CD4-positive, alpha-beta T cell treated with Interleukin-10 for 1 hour (primary cell): ENCODE data around the gene SP100.
"Not testable (repeated sequence)": the region's sequence is repeated elsewhere in the genome, so short reads cannot be mapped to it uniquely, and the experiment has no call there.

ENCODE experiments used
- DNase-seq: peaks from one replicate; pipeline ENCODE4 v3.0.0-alpha.2; 2020

Gene SP100

GRCh38 chr2:230416061-230416721, at the start of gene SP100:
SP100 (plus strand) TSS chr2:230416201; CDS start chr2:230416297, 96 bp downstream.
- DNase-seq, result peak; percentile 85

DNA sequence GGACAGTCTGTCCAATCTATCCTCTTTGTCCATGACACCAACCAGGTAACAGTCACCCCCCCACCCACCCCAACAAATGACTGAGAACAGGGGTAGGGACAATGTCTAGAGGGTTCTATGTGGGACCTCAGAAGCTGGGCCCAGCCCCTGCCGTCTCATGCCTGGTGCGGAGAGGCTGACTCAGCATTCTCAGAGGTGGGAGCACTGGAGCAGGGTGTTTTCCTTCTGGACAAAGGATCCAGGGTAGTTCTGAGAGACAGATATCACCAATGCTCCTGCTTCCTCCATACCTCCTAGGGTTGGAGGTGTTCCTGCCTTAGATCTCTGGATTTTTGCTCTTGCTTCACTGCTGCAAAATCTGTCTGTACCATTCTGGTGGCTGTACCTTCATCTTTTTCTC, 33.9 kb upstream of the SP100 start:
- no peak for DNase-seq

GRCh38 chr2:230383453-230383852, 32.5 kb upstream of the SP100 start:
- DNase-seq, result no peak

GRCh38 chr2:230384986-230385385, 31.0 kb upstream of the SP100 start:
- DNase-seq, result no peak

DNA sequence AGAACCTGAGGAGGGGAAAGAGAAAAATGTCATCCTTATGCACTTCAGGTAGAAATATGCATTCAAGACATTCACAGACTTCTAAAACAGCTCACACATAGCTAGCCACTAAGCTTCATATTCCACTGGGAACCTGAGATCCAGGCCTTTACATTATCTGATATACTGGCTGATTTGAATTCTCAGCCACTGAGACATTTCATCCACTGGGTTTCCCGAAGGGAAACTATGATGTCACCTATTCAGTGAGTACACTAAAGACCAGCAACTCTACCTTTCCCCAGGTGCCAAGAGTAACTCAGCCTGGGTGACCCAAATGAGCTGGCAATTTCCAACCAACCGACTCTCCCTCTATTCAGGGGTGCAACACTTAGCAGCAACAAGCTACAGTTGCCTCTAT, 21.7 kb upstream of the SP100 start:
- DNase-seq, result no peak

DNA sequence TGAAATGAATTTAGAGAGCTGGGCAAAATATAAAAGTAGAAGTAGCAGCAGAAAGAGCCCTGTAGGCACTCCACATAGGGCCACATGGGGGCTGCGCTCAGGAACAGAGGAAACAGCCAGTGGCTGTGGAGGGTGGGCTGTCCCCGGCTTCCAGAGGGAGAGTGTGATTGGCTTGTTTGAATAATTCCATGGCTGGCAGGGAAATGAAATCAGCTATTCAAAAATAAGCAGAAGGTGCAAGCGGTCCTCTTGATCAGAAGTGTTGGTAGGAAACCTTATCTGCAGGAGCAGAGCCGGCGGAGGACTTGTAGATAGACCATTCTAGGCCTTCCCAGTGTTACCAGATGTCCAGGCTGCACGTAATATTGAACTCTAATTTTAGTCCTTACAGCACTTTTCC, 17.3 kb upstream of the SP100 start:
- not testable (repeated sequence) for DNase-seq

DNA sequence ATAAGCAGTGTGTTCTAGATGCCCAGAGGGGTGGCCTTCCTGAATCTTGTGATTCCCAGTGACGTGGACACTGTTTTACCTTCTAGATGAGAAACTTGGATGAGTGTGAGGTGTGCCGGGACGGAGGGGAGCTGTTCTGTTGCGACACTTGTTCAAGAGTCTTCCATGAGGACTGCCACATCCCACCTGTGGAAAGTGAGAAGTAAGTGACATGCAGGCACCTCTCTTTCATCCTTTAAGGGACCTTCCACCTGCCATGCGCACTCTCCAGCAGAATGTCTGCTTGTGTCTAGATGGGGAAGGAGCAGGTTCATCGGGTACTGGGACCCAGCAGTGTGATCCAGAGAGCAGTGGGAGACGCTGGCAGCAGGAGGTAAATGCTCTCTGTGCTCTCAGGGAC, 16.0 kb upstream of the SP100 start:
- no peak for DNase-seq

GRCh38 chr2:230400454-230400853, 15.5 kb upstream of the SP100 start:
- no peak for DNase-seq

DNA sequence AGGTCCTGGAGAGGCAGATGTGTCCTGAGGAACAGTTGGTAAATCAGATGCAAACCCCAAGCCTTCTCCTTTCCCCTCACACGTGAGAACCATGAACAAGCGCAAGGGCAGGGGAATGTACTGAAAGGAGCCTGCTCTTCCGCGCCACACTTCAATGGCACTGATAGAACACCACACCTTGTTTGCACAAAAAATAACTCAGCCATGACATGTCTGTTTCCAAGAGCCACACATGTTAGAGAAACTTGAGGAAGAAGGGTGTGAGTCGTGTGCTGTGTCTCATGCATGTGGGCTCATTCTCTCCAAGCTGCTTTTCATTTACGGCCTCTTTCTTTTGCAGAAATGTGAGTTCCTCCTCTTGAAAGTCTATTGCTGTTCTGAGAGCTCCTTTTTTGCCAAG, 15.0 kb upstream of the SP100 start:
- not testable (repeated sequence) for DNase-seq

DNA sequence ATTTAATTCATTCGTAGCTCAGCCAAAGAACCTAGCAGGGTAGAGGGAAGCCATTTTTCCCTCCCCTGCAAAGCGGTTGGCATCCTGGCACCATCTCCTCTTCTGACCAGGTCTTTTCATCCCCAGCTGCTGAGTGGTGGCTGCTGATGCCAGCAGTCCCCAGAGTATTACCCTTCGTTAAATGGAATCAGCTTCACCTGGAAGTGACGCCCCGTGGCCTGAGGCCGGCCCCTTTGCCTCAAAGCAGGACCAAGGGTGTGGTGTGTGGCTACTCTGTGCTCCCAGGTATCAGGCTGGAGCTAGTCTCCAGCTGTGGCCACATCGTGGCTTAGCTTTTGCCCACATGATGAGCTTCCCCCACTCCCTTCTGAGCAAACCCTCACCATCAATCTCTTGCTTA, 12.3 kb upstream of the SP100 start:
- DNase-seq, result no peak

GRCh38 chr2:230405824-230406223, 10.2 kb upstream of the SP100 start:
- no peak for DNase-seq

DNA sequence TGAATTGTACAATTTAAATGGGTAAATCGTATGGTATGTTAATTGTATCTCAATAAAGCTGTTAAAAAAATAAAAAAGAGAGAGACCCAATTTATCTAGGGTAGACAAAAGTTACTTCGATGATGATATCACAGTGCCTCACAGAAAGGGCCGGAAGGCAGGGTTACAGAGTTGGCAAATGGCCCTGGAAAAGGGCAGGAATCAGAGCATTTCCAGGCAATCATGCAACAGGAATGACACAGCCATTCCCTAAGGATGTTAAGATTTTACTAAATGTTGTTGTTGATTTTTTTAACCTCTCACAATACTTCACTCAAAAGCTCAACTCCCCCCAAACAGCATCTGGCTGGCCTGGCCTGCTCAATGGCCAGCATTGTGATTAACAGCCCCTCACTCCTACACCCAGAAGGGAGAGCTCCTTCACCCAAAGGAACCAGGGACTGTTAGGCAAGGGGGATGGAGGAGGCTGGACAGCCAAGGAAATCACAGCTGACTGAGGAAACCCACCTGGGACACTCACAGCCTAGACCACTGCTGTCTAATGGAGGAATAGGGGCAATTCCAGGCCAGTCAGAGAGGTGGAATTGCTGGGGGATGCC, 7.7 kb upstream of the SP100 start:
- no peak for DNase-seq

DNA sequence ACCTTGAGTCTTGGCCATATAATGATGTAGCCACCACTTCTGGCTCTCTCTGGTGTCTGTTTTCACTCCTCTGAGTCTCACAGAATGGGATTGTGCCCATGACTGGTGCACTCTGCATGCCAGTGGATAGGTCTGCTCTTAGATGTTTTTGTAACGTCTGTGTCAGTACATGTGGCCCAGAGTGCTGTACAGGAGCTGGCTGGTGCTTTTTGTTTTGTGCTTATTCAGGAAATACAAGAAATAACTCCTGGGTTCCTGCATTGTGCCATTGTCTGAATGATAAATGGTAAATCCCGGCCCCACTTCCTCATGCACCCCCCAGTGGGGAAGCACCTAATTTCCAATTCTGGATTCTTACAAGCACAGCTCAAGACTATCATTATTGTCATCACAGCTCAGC, 6.7 kb upstream of the SP100 start:
- not testable (repeated sequence) for DNase-seq

GRCh38 chr2:230410263-230410662, 5.7 kb upstream of the SP100 start:
- no peak for DNase-seq

DNA sequence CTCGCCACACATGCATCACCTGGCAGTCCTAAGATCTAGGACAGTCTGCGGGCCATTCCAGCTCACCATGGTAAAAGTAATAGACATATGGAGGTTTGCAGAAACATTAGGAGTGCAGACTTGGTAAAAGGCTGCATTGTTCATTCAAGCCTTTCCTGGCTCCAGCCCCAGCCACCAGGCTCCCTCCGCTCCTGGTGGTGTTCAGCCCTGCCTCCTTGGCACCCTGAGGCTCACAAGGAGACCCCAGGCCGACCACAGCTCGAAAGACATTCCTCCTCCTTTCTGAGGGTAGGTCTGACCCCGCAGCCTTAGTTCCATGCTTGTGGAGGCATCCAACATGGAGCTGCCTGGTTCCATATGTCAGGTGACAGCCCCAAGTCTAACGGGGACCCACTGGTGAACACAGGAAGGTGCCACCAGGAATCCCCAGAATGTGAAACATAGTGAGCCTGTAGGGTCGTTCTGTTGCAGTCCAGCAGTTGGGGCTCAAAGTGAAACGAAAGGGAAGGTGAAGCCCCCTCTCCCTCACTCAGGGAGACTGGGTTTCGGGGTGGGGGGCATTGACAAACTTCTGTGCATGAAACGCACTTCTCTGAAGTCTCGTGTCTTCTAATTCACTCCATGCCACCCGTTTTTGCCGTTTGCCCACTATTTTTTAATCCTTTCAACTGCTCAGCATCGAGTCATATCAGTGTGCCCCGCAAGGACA, 5.0 kb upstream of the SP100 start:
- DNase-seq, result no peak

GRCh38 chr2:230411570-230412370, 4.2 kb upstream of the SP100 start:
- peak; percentile 72 for DNase-seq

DNA sequence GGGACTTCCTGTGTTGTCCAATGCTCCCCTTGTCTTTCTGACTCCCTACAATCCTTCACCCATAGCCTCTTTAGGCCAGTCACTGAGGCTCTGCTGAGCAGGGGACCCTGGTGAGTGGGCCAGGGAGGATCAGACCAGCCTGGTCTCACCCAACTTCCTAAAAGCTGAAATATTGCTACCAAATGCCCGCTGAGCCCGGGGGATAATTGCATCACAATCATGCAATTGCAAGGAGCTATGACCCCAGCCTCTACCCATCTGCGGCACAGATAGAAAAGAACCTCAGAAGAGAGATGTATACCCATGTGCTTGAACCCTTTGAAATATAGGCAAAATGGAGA, 3.7 kb upstream of the SP100 start:
- no peak for DNase-seq

- no peak for DNase-seq
Observed at GRCh38 chr2:230412846-230413245, 3.2 kb upstream of the SP100 start.

GRCh38 chr2:230413479-230413878, 2.5 kb upstream of the SP100 start:
- no peak for DNase-seq

GRCh38 chr2:230414302-230414701, 1.7 kb upstream of the SP100 start:
- no peak for DNase-seq

- no peak for DNase-seq
Observed at GRCh38 chr2:230417436-230417835, 1.4 kb downstream of the SP100 start.

DNA sequence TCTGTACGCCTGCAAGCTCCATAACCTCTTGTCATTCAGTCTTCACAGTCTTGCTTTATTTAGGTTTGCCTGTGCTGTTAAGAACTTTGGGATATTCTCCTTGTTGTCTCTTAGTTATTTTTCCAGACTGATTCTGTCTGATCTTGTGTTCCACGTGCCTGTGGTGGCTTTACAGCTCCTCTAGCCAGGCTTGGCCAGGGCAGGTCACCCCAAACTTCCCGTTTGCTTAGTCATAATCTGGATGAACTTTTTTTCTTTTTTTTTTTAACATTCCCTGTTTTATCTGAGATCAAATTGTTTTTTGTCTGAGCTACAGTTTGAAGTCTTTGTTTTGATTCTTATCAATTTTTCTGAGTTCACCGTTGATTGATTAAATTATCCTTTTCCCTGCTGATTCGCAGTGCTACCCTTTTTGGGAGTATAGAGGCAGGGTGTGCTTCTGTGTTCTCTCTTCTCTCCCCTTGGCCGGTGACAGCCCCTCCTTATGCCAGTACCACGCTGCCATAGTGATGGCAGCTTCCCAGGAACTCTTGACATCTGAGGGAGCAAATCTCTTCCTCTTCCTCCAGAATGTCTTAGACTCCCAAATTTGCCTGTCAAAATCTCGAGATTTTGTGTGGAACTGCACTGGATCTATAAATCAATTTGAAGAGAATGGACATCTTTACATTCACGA, 2.5 kb downstream of the SP100 start:
- DNase-seq, result no peak

DNA sequence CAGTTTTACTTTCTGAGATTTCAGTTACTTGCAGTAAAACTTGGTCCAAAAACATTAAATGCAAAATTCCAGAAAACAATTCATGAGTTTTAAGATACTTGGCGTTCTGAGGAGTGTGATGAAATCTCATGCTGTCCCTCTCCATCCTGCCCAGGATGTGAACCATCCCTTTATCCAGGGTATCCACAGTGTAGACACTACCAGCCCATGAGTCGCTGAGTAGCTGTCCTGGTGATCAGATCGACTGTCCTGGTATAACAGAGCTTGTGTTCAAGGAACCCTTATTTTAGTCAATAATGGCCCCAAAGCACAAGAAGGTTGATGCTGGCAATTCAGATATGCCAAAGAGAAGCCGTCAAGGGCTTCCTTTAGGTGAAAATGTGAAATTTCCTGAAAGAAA, 3.2 kb downstream of the SP100 start:
- DNase-seq, result no peak
